SK-N-SH treated with all-trans-retinoic acid at 6 μM for 48 hours (cell line): ENCODE data around the gene CMTM7.

Experiments
- BACH2 ChIP-seq: fragments of 250-450 bp; sonication (Bioruptor Pico); IDR thresholded peaks from 2 replicates; pipeline ENCODE4 v1.9.0; 2021; ENCODE audit warnings: mild to moderate bottlenecking, borderline replicate concordance
- CREB5 ChIP-seq: fragments of 250-450 bp; sonication (Bioruptor Pico); IDR thresholded peaks from 2 replicates; pipeline ENCODE4 v1.5.1; 2020; ENCODE audit warnings: low read depth, mild to moderate bottlenecking, moderate library complexity
- CSDC2 ChIP-seq: fragments of 250-450 bp; sonication (Bioruptor Pico); IDR thresholded peaks from 2 replicates; pipeline ENCODE4 v1.5.0; 2020; ENCODE audit warnings: mild to moderate bottlenecking, moderate library complexity
- GLIS3 ChIP-seq: fragments of 250-450 bp; sonication (Bioruptor Pico); IDR thresholded peaks from 2 replicates; pipeline ENCODE4 v1.5.0; 2020; ENCODE audit warnings: mild to moderate bottlenecking, moderate library complexity
- ISL1 ChIP-seq: fragments of 250-450 bp; sonication (Bioruptor Pico); IDR thresholded peaks from 2 replicates; pipeline ENCODE4 v2.1.2; 2022; ENCODE audit warnings: mild to moderate bottlenecking, moderate library complexity
- OSR1 ChIP-seq: fragments of 250-450 bp; sonication (Bioruptor Pico); IDR thresholded peaks from 2 replicates; pipeline ENCODE4 v1.8.0; 2022; ENCODE audit warnings: moderate library complexity, mild to moderate bottlenecking, inconsistent platforms
- PATZ1 ChIP-seq: fragments of 250-450 bp; sonication (Bioruptor Pico); IDR thresholded peaks from 2 replicates; pipeline ENCODE4 v1.8.0; 2020; ENCODE audit warnings: mild to moderate bottlenecking, moderate library complexity, borderline replicate concordance
- RARB ChIP-seq: fragments of 250-450 bp; sonication (Bioruptor Pico); IDR thresholded peaks from 2 replicates; pipeline ENCODE4 v1.8.0; 2021; ENCODE audit warnings: mild to moderate bottlenecking, moderate library complexity
- TCF4 ChIP-seq: fragments of 250-450 bp; sonication (Bioruptor Pico); IDR thresholded peaks from 2 replicates; pipeline ENCODE4 v1.8.0; 2021; ENCODE audit warnings: mild to moderate bottlenecking, moderate library complexity, borderline replicate concordance
- ZFP3 ChIP-seq: fragments of 250-450 bp; sonication (Bioruptor Pico); IDR thresholded peaks from 2 replicates; pipeline ENCODE4 v1.5.0; 2020; ENCODE audit warnings: mild to moderate bottlenecking, moderate library complexity
- ZFP30 ChIP-seq: fragments of 450-650 bp; formaldehyde crosslinking; IDR thresholded peaks from 2 replicates; pipeline ENCODE4 v1.5.0; 2022; ENCODE audit warnings: mild to moderate bottlenecking, moderate library complexity
- ZNF565 ChIP-seq: fragments of 450-650 bp; formaldehyde crosslinking; conservative IDR thresholded peaks from 2 replicates; pipeline ENCODE4 v1.5.0; 2020; ENCODE audit warnings: low read depth, mild to moderate bottlenecking, moderate library complexity
- ZNF8 ChIP-seq: fragments of 450-650 bp; formaldehyde crosslinking; IDR thresholded peaks from 2 replicates; pipeline ENCODE4 v1.5.0; 2020; ENCODE audit warnings: mild to moderate bottlenecking, moderate library complexity

- TF ChIP-seq PATZ1 (CRISPR knock-in tag) = no peak
- TF ChIP-seq RARB (CRISPR knock-in tag) = no peak
- no peak for TF ChIP-seq ISL1 (CRISPR knock-in tag)
- TF ChIP-seq GLIS3 (CRISPR knock-in tag) = no peak
- no peak for TF ChIP-seq BACH2 (CRISPR knock-in tag)
- no peak for TF ChIP-seq CSDC2 (CRISPR knock-in tag)
- no peak for TF ChIP-seq CREB5 (CRISPR knock-in tag)
- no peak for TF ChIP-seq OSR1 (CRISPR knock-in tag)
- no peak for TF ChIP-seq TCF4 (CRISPR knock-in tag)
- TF ChIP-seq ZFP30 (CRISPR knock-in tag) = no peak
- no peak for TF ChIP-seq ZNF565 (CRISPR knock-in tag)
- no peak for TF ChIP-seq ZNF8 (CRISPR knock-in tag)
- TF ChIP-seq ZFP3 (CRISPR knock-in tag) = no peak
Observed at GRCh38 chr3:32493437-32494414, 102.1 kb downstream of the CMTM7 start.
